Measurements from ENCODE around the gene S100A16.

Gene S100A16

GRCh38 chr1:153631047-153632022 lies 18.4 kb upstream of the S100A16 start:
- DNase-seq (ENCODE audit: low read depth) = no peak
- no peak overlapping the region for H3K4me3 ChIP-seq (ENCODE audit: low read depth, low read length)
- TF ChIP-seq CTCF (IDR thresholded peaks at IDR 0.05; ENCODE audit: control insufficient read depth, extremely low read depth, insufficient read depth) = no peak

- no peak overlapping the region for H3K4me3 ChIP-seq (ENCODE audit: low read depth, low read length)
- no peak for DNase-seq (ENCODE audit: low read depth)
- no peak for TF ChIP-seq CTCF (IDR thresholded peaks at IDR 0.05; ENCODE audit: control insufficient read depth, extremely low read depth, insufficient read depth)
Observed at GRCh38 chr1:153630384-153630783, 17.4 kb upstream of the S100A16 start.

- no peak for TF ChIP-seq CTCF (IDR thresholded peaks at IDR 0.05; ENCODE audit: control insufficient read depth, extremely low read depth, insufficient read depth)
- DNase-seq (ENCODE audit: low read depth) = no peak
- H3K4me3 ChIP-seq (ENCODE audit: low read depth, low read length) = no peak overlapping the region
Observed at GRCh38 chr1:153629971-153630370, 17.0 kb upstream of the S100A16 start.

- no peak overlapping the region for H3K4me3 ChIP-seq (ENCODE audit: low read depth, low read length)
- no peak for TF ChIP-seq CTCF (IDR thresholded peaks at IDR 0.05; ENCODE audit: control insufficient read depth, extremely low read depth, insufficient read depth)
- no peak for DNase-seq (ENCODE audit: low read depth)
Observed at GRCh38 chr1:153629343-153629665, 16.4 kb upstream of the S100A16 start.

GRCh38 chr1:153628638-153629342 lies 15.9 kb upstream of the S100A16 start:
- TF ChIP-seq CTCF (IDR thresholded peaks at IDR 0.05; ENCODE audit: control insufficient read depth, extremely low read depth, insufficient read depth) = no peak
- no peak overlapping the region for H3K4me3 ChIP-seq (ENCODE audit: low read depth, low read length)
- no peak for DNase-seq (ENCODE audit: low read depth)

GRCh38 chr1:153627715-153628626 lies 15.0 kb upstream of the S100A16 start, which contains the start of gene S100A1:
S100A1 (plus strand) TSS chr1:153628434; CDS start chr1:153630522, 2,088 bp downstream.
- DNase-seq (ENCODE audit: low read depth) = no peak
- no peak for TF ChIP-seq CTCF (IDR thresholded peaks at IDR 0.05; ENCODE audit: control insufficient read depth, extremely low read depth, insufficient read depth)
- H3K4me3 ChIP-seq (ENCODE audit: low read depth, low read length) = peak within 1 kb of the TSS; percentile 50

Measured in LNCaP clone FGC (cell line).